GM10847 (cell line): ENCODE results near the gene ICAM1.

Source experiments
- POLR2A ChIP-seq: IDR thresholded peaks from 2 replicates; pipeline ENCODE4 v1.6.1; 2011; ENCODE audit not compliant: insufficient read length; ENCODE audit errors: extremely low read depth

ICAM1 gene, protein sequence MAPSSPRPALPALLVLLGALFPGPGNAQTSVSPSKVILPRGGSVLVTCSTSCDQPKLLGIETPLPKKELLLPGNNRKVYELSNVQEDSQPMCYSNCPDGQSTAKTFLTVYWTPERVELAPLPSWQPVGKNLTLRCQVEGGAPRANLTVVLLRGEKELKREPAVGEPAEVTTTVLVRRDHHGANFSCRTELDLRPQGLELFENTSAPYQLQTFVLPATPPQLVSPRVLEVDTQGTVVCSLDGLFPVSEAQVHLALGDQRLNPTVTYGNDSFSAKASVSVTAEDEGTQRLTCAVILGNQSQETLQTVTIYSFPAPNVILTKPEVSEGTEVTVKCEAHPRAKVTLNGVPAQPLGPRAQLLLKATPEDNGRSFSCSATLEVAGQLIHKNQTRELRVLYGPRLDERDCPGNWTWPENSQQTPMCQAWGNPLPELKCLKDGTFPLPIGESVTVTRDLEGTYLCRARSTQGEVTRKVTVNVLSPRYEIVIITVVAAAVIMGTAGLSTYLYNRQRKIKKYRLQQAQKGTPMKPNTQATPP

GRCh38 chr19:10270616-10271394, at the start of gene ICAM1:
Gene ICAM1 (plus strand): TSS chr19:10271120. CDS start chr19:10271160, 40 bp downstream.
- TF ChIP-seq POLR2A: peak; percentile 99

GRCh38 chr19:10222201-10222890, 48.6 kb upstream of the ICAM1 start:
- no peak for TF ChIP-seq POLR2A

GRCh38 chr19:10223488-10224213, 47.3 kb upstream of the ICAM1 start:
- no peak for TF ChIP-seq POLR2A

DNA sequence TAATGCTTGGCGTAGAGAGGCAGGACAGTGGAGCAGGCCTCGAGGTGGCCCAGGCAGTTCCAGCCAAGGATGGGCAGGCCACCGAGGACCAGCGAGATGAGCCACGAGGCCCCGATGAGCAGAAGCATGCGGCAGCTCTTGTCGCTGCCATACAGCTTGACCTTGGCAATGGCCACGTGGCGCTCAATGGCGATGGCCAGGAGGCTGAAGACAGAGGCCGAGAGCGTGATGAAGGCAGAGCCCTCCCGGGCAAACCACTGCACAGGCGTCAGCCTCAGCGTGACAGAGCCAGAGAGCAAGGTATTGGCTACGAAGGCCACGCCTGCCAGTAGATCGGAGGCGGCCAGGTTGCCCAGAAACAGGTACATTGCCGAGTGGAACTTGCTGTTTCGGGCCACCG, 46.6 kb upstream of the ICAM1 start:
- no peak for TF ChIP-seq POLR2A

- no peak for TF ChIP-seq POLR2A
Measured at GRCh38 chr19:10226021-10226375, 44.9 kb upstream of the ICAM1 start.

GRCh38 chr19:10226376-10227025, 44.4 kb upstream of the ICAM1 start:
- no peak for TF ChIP-seq POLR2A

- TF ChIP-seq POLR2A: no peak
Measured at GRCh38 chr19:10227026-10227971, 43.6 kb upstream of the ICAM1 start.

DNA sequence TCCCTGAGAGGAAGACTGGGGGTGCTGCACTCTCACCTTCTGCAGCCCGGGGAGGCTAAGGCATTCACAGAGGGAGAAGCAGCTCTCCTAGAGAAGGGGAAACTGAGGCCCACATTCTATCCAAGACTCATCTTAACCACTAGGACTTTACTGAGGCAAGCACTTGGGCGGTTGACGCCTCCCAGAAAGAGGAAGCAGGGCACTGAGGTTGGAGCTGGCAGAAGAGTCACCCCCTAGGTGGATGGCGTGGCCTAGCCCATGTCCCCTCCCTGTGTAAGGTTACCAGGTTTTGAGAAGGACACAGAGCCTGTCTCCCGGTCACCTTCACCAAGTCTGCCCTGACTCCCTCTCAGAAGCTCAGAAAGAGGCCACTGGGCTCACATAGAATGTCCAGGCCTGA, 42.5 kb upstream of the ICAM1 start:
- no peak for TF ChIP-seq POLR2A

- no peak for TF ChIP-seq POLR2A
Measured at GRCh38 chr19:10228920-10229319, 42.0 kb upstream of the ICAM1 start.

DNA sequence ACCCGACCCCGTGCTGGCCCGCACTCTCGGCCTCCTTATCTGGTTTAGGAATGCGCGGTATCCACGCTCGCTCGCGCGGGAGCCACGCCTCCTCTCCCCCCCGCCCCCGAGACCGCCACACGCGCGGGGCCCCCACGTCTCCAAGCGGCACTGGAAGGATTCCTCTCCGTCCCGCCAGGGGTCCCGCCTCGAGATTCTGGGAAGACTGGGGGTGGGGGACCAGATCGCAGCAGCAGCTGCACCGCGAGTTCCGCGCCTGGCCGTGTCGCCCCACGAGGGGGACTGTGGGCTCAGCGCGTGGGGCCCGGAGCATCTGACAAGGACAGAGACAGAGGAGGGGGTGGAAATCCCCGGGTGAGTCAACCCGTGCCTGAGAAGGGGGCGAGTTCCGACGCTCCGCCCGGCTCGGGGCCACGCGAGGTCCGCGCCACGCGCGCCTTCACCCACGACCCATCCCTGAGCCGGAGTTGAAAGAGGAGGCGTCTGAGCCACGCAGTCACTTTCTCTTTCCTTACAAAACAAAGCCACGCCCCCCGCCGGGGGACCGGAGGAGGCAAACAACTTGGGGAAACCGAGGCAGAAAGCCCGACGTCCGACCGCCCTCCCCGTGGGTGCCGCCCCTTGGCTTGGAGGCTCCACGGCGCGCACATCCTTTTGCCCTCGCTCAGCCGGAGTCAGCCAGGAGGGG, 40.6 kb upstream of the ICAM1 start:
- peak; percentile 25 for TF ChIP-seq POLR2A

- peak; percentile 67 for TF ChIP-seq POLR2A
Measured at GRCh38 chr19:10230861-10231611, 39.9 kb upstream of the ICAM1 start, which contains the start of gene S1PR2. Gene S1PR2 (minus strand): TSS chr19:10231331. CDS start chr19:10224905, 6,426 bp downstream.

DNA sequence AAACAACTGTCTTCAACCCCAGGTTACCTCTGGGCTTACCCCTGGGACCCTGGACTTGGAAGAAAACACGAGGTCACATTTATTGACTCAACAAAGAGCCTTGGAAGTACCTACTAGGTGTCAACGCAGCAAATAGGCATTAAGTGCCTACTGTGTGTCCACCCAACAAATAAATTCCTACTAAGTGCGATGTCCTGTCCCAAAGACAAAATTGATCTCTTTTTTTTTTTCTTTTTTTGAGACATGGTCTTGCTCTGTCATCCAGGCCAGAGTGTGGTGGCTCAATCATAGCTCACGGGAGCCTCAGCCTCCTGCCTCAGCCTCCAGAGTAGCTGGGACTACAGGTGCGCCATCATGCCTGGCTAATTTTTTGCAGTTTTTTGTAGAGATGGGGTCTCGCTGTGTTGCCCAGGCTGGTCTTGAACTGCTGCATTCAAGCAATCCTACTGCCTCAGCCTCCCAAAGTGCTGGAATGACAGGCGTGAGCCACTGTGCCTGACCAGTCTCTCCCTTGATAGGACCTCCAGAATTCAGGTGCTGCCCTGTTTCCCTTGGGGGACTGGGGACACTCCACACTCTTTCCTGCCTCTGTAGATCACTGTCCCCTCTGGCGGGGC, 39.2 kb upstream of the ICAM1 start:
- TF ChIP-seq POLR2A: no peak

DNA sequence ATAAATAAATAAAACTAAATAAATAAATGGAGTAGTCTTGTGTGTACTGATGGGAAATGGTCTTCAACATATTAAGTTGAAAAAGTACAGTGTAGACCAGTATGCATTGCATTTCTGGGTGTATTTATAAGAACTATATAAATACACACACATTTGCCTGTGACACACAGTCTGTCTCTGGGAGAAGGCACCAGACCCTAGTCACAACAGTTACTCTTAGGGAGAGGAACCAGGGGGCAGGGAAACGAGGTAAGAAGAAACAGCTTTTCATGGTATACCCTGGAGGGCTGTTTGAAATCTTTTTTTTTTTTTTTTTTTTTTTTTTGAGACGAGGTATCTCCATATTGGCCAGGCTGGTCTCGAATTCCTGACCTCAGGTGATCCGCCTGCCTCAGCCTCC, 37.0 kb upstream of the ICAM1 start:
- no peak for TF ChIP-seq POLR2A
